Measurements from ENCODE around the gene OBSL1.

The OBSL1 gene

DNA sequence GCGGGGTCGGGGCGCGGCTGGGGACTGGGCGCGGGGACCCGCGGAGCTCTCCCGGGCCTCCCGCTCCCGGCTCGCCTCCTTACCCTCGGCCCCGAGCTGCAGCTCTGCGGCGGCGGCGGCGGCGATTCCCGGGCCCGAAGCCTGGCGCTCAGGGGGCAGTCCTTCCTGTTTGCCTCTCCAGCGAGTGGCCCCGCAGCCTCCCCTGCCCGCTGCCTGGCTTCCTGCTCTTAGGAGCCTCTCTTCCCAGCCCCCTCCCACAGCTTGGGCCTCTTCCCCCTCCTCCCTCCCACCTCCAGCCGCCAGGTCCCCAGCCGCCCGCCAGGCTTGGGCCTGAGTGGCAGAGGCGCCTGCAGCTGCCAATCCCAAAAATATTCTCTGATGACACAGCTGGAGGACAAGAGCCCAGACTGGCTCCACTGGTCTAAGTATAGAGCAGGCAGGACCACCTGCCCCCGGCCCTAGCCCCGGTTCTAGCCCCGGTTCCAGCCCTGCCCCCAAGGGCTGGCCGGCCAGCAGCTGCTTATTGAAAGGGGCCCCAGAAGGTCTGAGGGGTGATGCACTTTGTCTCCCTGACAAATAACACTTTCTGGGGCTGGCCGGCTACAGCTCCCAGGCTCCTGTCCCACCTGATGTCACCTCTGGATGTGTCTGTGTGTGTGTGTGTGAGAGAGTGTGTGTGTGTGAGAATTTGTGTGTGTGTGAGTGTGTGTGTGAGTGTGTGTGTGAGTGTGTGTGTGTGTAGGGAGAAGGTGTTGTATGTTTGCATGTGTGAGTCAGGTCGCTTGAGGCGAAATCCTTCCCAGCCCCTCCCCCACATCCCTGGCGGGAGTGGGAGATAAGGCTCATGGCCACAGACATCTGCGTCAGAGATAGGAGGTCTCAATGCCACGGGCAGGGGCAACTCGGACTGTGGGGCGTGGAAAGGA lies at the start of gene OBSL1:
TSS of gene OBSL1 (minus strand) at position 229 of the 926 bp plus-strand sequence. CDS start 307 bp downstream, outside the sequence.
- DNase-seq (ENCODE audit: insufficient read length, low spot score) (no peak), FAIRE-seq (no peak)

DNA sequence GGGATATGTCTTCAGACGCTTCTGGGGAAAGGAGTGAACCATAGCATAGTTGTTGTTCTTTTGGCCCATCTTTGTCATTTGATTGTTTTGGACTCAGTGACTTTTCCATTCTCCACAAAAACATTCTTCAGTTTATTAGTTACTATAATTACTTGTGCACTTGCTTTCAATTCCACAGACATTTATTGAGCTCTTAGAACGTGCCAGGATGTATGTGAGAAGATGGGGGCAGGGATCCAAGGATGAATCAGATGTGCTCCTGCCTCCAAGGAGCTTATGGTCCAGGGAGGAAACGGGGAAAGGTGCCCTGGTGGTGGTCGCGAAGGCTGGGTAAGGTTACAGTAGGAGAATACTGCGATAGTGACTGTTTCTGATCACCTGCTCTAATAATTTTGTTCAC lies 49.2 kb upstream of the OBSL1 start:
- FAIRE-seq (no peak), DNase-seq (ENCODE audit: insufficient read length, low spot score) (no peak)

DNA sequence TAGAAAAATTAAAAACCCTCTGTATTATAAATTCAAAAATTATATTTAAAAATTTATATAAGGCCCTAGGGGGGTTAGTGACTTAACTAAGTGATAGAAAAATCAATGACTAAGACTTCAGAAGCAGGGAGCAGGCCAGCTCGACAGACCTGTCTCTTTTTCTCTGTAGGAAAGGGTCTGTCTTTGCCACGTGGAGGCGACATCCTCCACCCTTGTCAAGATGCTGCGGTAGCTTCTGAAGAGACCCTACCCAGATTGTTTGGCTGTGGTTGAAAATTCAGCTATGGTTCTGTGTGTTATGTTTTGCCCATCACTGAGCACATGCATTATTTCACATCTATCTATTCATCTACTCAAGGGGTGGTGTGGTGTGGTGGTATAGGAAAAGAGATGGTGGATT lies 47.9 kb upstream of the OBSL1 start:
- FAIRE-seq = no peak
- no peak for DNase-seq (ENCODE audit: insufficient read length, low spot score)

DNA sequence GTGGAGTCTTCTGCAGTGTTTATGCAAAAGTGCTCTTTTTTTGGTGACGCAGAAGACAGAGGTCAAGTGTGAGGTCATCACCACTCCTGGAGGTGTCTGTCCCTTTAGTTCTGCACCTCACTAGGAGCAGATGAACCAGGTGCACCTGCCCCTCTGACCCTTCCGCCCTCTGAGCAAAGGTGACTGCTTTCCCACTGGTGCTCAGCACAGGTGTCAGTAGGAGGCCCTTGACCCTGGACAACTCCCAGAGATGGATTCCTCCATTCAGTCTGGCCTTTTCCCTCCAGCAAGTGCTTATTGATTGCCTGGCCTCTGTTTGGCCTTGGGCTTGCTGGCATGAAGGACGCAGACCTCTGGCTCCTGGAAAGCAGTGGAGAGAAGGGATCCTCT lies 47.4 kb upstream of the OBSL1 start:
- DNase-seq (ENCODE audit: insufficient read length, low spot score) (no peak), FAIRE-seq (no peak)

DNA sequence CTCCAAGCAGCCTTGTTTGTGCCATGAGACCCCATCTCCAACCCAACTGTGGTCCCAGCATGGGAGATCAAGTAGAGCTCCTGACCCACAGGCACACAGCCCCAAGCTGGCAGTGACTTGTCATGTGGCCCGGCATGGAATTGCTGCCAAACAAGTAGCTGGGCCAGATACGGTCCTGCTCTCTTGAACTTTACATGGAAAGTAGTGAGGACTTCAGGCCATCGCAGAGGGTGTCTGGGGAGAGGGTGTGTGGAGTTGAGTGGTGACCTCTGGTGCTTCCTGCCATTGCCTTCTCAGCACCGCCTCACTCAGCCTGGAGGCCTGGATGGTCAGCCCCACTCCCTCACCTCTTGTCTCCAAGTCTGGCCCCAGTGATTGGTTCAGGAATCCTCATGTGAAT lies 45.2 kb upstream of the OBSL1 start:
- DNase-seq (ENCODE audit: insufficient read length, low spot score) = no peak
- no peak for FAIRE-seq

DNA sequence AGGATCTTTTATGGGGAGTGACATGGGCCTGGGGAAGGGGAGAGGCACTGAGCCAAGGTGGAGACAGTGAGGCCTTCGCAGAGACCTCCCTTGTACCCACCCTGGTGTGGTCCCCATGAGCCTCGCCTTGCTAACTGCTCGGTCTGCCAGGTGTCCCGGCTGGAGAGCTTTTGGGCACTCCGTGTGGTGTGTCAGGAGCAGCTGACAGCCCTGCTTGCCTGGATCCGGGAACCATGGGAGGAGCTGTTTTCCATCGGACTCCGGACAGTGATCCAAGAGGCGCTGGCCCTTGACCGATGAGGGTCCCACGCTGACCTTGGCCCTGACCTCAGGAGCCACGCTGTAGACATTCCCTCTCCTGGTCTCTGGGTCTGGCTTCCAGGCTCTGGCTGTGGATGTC lies 44.6 kb upstream of the OBSL1 start:
- DNase-seq (ENCODE audit: insufficient read length, low spot score) = no peak
- no peak for FAIRE-seq

DNA sequence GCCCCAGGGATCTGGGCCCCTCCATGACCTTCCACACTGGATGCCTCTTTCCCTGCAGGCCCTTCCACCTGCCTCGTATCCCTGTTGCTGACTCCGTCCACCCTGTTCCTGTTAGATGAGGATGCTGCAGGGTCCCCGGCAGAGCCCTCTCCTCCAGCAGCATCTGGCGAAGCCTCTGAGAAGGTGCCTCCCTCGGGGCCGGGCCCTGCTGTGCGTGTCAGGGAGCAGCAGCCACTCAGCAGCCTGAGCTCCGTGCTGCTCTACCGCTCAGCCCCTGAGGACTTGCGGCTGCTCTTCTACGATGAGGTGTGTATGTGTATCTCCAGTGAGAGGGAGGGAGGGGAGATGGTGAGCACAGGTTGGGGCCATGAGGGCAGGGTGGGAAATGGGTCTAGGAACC lies 43.7 kb upstream of the OBSL1 start:
- DNase-seq (ENCODE audit: insufficient read length, low spot score) (no peak), FAIRE-seq (no peak)

DNA sequence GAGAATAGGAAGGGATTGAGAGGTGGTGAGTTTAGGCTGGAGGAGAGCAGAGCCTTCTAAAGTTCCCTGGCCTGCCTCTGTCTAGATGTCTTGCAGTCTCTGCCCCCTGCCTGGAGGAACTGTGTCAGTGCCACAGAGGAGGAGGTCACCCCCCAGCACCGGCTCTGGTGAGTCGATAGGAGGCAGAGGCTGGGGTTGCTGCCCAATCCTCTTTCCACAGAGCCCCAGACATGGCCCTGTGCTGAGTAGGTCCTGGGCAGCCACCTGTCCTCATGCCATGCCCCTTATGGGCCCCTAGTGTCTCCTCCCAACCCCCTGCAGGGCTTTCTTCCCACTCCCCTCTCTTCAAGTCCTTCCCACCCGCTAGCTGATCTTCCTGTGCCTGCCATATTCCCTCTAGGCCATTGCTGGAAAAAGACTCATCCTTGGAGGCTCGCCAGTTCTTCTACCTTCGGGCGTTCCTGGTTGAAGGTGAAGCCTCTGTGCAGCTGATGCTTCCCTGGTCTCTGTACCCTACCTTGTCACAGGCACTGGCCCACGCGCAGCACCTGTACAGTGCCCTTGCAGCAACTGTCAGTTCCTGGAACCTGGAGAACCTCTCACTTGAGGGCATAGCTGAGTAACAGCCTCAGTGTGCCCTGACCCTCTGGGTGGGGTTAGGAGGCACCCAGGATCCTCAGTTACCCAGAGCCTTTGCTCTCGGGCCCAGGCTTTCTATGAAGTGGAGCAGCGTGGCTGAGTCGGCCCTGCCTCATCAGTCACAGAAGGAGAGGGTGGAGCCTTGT lies 42.9 kb upstream of the OBSL1 start:
- DNase-seq (ENCODE audit: insufficient read length, low spot score) = no peak
- FAIRE-seq = no peak

DNA sequence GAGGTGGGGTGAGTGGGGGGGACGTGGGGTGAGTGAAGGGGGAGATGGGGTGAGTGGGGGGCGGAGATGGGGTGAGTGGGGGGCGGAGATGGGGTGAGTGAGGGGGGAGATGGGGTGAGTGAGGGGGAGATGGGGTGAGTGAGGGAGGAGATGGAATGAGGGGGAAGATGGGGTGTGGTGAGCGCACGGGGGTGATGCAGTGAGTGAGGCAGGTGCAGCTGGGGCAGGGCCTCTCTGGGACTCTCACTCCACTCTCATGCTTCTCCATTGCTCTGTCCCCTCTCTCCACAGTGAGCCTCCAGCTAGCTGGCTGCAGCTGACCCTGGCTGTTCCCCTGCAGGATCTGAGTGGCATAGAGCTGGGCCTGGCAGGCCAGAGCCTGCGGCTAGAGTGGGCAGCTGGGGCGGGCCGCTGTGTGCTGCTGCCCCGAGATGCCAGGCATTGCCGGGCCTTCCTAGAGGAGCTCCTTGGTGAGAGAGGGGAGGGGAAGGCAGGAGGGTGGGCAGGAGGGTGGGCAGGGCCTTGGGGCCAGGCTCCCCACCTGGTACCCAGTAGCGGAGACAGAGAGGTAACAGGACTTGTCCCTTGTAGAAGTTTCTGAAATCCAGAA lies 42.2 kb upstream of the OBSL1 start:
- DNase-seq (ENCODE audit: insufficient read length, low spot score) = no peak
- no peak for FAIRE-seq

DNA sequence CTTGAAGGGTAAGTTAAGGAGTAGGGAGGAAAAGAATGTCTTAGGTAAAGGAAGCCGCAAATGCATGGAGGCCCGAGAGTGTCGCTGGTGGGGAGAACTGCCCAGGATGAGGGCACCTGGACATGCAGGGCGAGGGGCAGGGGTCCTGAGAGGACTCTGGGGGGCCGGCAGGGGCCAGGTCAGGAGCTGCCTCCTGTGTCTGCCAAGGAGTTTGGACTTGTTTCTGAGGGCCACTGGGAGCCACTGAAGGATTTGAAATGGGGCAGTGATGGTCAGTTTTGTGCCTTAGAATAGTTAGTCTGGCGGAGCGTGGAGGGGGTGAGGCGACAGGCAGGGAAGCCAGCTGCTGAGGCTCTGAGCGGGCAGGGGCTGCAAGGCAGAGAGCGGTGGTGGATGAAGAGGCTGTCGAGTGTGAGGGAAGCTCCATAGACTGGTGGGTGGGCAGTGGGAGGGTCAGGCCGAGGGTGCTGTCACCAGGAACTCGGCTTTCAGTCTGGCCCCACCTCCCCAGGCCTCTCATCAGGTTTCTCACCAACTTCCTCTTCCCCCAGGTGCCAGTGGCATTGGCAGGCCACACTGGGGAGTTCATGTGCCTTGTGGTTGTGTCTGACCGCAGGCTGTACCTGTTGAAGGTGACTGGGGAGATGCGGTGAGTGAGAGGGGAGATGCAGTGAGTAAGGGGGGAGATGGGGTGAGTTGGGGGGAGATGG lies 41.4 kb upstream of the OBSL1 start:
- no peak for DNase-seq (ENCODE audit: insufficient read length, low spot score)
- no peak for FAIRE-seq

DNA sequence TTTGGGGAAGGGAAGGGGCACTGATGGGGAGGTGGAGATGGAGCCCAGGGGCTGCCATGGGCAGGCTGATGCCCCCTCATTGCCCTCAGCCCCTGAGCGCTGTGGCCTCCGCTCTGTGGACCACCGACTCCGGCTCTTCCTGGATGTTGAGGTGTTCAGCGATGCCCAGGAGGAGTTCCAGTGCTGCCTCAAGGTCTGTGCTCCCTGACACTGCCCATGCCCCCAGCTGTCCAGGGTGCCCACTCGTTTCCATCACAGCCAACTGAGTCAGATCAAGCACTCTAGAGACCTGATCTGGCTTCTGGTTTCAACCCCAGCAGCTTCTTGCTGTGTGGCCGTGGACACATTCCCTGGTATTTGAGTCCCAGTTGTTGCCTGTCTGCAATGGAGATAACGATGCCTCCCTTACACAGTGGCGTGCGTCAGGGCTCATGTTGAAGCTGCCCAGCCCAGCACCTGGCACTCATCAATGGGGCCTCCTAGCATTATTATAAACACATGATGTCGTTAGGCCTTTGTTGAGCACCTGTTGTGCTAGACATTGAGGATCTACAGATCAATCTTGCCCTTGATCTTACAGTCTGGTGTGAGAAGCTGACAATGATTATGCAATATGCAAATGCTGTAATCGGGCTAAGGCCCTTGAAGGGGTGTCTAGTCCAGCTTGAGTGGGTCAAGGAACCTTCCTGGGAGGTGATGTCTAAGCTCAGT lies 40.7 kb upstream of the OBSL1 start:
- FAIRE-seq (no peak), DNase-seq (ENCODE audit: insufficient read length, low spot score) (no peak)

DNA sequence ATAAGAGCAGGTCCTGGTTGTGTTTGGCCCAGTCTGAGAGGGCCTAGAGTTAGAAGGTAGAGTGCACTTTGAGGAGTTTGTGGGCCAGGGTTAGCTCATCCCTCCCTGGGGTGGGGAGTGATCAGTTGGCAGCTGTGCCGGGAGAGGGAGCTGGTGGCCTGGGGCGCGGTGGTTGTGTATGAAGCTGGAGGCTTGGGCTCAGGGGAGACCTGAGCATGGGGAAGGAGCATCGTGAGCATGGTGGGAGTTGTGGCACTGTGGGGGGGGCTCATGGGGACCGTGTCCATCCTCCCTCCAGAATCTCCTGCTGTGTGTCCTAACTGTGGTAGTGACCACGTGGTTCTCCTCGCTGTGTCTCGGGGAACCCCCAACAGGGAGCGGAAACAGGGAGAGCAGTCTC lies 40.0 kb upstream of the OBSL1 start:
- no peak for DNase-seq (ENCODE audit: insufficient read length, low spot score)
- FAIRE-seq = no peak

DNA sequence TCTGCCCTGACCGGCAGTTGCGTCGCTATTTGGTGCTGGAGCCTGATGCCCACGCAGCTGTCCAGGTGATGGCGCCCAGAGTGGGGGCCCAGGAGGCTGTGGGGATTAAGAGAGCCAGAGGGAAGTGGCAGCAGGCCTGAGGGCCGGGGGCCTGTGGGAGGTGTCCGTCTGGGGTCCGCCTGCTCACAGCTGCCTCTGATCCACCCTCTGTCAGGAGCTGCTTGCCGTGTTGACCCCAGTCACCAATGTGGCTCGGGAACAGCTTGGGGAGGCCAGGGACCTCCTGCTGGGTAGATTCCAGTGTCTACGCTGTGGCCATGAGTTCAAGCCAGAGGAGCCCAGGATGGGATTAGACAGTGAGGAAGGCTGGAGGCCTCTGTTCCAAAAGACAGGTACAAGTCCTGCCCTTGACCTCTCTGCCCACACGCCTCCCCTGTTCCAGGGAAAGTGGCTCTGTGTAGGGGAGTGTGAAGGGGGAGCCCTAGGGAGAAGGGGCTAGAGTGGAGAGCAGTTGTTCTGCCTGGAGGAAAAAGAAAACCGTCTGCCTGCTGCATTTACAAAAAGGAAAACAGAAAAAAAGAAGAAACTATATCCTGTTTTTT lies 37.9 kb upstream of the OBSL1 start:
- DNase-seq (ENCODE audit: insufficient read length, low spot score) (no peak), FAIRE-seq (no peak)

DNA sequence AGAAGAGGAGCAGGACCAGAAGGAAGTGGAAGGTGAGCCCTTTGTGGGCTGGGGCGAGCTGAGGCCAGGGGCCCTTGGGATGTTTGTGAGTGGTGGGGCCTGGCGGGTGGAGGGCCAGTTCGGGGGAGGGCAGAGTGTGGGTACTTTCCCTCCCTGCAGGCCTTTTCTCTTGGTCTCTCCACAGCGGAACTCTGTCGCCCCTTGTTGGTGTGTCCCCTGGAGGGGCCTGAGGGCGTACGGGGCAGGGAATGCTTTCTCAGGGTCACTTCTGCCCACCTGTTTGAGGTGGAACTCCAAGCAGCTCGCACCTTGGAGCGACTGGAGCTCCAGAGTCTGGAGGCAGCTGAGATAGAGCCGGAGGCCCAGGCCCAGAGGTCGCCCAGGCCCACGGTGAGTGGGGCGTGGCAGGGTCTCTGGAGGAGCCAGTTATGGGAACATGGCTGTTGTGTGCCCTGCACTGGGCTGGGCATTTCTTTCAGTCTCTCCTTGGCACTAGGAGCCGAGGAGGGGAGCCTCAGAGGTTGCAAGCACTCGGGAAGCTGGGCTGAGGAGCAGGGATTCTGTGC lies 37.1 kb upstream of the OBSL1 start:
- no peak for DNase-seq (ENCODE audit: insufficient read length, low spot score)
- FAIRE-seq = no peak

DNA sequence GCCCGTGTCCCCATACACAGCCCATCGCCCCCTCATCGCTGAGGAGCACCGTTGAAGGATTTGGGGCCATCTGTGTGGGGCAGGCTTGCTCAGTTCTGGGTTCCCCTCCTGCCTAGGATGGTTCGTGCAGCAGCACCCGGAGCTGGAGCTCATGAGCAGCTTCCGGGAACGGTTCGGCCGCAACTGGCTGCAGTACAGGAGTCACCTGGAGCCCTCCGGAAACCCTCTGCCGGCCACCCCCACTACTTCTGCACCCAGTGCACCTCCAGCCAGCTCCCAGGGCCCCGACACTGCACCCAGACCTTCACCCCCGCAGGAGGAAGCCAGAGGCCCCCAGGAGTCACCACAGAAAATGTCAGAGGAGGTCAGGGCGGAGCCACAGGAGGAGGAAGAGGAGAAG lies 36.6 kb upstream of the OBSL1 start:
- FAIRE-seq (no peak), DNase-seq (ENCODE audit: insufficient read length, low spot score) (no peak)

DNA sequence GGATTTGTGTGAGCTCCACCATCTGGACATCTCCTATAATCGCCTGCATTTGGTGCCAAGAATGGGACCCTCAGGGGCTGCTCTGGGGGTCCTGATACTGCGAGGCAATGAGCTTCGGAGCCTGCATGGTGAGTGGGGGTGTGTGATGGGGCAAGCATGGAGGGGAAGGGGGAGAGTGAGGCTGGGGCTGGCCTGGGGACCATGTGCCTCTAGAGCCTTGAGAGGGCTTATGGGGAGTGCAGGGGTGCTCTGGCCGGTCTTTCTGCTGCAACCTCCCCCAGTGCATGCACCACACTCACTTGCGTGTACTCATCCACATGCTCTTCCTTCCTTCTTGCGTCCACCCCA lies 34.2 kb upstream of the OBSL1 start:
- DNase-seq (ENCODE audit: insufficient read length, low spot score) = no peak

DNA sequence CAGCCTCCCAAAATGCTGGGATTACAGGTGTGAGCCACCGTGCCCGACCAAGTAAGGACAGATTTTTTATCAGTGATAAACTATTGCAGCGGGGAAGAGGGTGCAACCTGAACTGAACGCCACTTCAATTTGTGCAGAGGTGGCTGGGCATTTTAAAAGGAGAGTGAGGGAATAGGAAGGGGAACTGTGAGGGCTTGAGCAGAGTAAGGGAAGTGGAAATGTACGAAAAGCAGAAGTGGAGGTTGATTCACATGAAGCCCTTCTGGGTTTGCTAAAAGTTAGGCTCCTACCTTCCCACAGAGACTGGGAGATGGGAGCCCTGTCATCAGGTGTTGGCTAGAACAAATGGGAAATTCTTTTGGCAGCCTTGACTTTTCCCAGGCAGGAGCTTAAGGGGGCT lies 32.4 kb upstream of the OBSL1 start:
- DNase-seq (ENCODE audit: insufficient read length, low spot score) (no peak), FAIRE-seq (no peak)

More for the DNA sequence above, 34.2 kb upstream of the OBSL1 start:
- FAIRE-seq = no peak

DNA sequence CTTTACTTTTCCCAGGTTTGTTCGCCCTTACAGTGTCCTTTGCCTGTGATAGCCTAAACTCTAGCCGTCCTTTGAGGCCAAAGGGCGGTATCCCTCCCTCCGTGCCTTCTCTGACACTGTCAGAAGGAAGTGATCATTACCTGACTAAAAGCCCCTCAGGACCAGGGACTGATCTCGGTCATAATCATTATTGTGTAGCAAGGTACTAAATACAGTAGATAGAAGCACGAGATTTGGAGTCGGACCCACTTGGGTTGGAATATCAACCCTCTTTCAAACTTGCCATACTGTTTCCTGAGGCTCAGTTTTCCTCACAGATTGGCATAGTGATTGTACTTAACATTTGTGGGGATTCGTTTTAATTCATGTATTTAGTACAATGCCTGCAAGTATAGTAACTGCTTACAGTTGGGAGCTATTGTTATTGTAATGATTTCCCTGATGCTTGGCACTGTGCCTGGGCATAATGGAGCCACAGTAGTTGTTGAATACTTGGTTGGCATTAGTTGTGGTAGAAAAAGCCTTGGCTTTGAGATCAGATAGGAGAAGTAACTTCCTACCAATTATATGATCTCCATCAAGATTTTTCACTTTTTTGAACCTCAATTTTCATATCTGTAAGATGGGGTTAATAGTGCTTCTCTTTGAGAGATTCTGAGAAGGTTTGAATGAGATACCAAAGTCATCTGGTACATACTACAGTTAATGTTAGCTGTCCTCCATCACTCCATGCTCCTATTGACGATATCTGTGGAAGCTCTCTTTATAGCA lies 27.2 kb upstream of the OBSL1 start:
- no peak for DNase-seq (ENCODE audit: insufficient read length, low spot score)
- FAIRE-seq = no peak

Measured in GM19239 (cell line).